ENCODE data around the gene FAM168A.

The FAM168A gene

DNA sequence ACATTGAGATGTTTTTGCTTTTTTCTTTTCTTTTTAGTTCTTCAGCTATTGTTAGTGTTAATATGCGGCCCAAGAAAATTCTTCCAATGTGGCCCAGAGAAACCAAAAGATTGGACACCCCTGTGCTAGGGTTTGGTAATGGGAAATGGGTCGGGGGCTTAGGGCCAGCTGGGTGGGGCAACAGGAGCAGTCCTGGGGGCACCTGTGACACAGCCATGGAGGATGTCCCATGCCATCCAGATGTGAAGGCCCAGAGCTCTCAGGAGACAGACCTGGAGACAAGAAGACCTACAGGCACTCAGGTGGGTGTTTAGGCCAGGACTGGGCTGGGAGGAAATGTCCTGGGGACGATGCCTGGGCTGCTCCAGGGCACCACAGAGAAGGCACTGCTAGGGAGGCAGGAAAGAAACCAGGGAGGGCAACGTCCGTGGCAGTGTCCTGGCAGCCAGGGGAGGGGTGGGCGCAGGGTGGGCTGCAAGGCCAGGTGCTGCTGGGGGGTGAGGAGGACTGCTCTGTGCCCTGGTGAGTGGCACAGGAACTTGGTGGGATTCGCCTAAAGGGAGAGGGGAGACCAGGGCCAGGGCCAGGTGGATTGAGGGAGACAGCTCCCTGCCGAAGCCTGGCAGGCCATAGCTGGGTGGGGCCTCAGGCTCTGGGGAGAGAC, 200.3 kb downstream of the FAM168A start:
- DNase-seq: no peak

GRCh38 chr11:73396985-73397384, 200.9 kb downstream of the FAM168A start:
- no peak for DNase-seq

DNA sequence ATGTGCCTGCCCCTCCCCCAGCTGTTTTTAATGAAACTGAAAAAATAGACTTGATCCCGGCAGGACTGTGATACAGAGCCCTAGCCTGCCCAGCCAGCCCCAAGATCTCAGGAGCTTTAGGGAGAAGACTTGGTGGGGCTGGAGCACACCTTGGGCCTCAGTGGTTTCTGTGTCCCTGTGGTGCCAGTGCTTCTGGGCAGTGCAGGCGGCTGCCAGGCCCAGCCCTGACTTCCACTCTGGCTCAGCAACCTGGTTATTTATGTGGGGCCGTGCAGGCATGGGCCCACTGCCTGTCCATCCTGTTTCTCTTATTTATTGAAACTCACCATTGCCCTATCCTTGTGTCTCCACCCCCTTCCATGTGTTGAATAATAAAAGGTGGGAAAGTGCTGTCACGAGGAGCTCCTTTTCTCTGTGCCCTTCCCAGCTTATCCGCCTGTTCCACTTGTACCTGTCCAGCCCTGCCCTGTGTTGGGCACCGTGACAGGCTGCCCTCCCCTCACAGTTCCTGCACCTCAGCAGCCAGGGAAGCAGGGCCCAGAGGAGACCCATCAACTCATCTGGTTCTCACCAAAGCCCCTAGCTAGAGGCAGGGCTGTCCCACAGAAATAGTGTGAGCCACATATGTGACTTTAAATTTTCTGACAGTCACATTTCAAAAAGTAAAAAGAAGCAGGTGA, 201.5 kb downstream of the FAM168A start:
- DNase-seq: no peak

GRCh38 chr11:73395297-73396208, 202.4 kb downstream of the FAM168A start:
- DNase-seq: no peak

DNA sequence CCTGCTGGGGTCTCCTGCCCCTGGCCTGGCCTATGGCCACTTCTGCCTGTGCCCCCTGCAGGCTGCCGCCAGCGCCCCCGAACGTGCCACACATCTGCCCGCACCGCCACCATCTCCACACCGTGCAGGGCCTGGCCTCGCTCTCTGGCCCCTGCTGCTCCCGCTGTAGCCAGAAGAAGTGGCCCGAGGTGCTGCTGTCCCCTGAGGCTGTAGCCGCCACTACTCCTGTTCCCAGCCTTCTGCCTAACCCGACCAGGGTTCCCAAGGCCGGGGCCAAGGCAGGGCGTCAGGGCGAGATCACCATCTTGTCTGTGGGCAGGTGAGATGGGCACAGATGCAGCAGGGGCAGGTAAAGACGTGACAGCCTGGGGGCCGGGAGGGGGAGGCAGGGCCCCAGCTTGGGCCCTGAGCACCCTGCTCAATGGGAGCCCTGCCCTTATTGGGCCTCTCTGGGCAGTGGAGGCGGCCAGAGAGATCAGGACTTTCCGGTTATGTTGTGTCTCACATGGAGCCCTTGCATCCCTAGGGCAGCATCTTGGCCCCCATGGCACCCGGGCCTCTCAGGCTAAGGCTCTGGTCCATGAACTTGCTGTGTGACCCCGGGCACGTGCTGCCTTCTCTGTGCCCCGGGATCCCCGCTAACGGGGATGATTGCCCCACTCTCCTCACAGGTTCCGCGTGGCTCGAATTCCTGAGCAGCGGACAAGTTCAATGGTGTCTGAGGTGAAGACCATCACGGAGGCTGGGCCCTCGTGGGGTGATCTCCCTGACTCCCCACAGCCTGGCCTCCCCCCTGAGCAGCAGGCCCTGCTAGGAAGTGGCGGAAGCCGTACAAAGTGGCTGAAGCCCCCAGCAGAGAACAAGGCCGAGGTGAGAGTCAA, 203.3 kb downstream of the FAM168A start:
- DNase-seq: no peak

- DNase-seq: peak; percentile 78
Measured at GRCh38 chr11:73393479-73394415, 204.2 kb downstream of the FAM168A start.

DNA sequence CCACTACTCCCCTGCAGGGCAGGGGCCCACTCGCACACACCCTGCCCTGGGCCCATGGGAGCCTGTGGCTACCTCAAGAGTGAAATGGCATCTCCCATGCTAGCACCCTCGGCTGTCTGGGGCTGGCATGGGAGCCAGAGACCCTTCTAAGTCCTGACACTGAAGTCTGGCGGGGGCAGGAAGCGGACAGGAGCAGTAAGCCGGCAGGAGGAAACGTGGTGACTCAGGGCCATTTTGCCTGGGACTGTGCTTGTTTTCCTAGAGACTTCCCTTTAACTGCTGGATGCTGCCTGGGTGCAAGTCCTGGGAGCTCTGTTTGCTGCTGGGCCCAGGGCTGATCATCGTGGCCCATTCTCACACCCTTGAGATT, 204.9 kb downstream of the FAM168A start:
- DNase-seq: peak; percentile 34

- DNase-seq: no peak
Measured at GRCh38 chr11:73392108-73393010, 205.6 kb downstream of the FAM168A start.

DNA sequence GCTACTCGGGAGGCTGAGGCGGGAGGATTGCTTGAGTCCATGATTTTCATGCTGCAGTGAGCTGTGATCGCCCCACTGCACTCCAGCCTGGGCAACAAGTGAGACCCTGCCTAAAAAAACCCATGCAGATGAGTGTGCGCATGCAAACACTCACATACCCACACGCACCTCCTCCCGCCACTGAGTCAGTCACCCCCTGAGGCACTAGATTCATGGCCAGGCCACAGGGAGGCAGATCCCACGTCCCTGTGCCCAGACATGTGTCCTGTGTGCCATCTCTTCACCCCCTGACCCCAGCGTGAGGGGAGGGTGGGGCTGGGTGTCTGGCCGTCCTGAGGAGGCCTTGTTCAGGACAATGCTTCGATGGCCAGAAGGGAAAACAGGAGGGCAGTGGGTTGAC, 206.2 kb downstream of the FAM168A start:
- no peak for DNase-seq

DNA sequence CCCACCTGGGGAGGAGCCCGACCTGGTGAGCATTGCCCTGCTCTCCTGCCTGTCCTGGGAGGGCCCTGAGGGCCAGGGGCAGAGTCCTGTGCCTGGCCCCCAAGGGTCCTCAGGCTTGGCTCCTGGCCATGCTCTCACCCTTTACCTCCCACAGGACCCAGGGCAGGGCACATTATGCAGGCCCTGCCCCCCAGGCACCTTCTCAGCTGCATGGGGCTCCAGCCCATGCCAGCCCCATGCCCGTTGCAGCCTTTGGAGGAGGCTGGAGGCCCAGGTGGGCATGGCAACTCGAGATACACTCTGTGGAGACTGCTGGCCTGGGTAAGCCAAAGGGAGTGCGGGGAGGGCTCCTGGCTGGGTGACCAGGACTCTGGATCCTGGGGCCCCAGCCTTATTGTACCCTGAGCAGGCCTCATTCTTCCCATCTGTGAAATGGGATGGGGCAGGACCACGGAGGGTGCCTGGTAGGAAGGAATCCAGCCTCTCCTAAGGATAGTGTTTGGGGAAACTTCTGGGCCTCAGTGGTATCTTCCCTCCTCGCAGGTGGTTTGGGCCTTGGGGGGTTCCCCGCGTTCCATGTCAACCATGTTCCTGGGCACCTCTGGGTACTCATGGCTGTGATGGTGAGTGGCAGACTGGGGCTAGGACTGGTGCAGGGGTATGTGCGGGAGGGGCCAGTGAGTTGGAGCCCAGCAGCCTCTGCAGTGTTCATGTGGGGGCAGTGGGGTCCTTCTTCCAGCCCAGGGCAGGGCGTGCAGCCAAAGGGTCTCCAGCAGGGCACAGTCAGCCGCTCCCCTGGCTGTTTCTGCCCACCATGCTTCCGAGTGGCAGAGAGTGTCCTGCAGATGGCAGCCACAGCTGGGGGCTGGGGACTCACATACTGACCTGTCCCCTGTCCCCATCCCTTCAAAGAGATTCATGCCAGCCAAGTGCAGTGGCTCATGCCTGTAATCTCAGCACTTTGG, 207.0 kb downstream of the FAM168A start:
- DNase-seq: no peak

GRCh38 chr11:73389916-73390315, 208.0 kb downstream of the FAM168A start:
- no peak for DNase-seq

DNA sequence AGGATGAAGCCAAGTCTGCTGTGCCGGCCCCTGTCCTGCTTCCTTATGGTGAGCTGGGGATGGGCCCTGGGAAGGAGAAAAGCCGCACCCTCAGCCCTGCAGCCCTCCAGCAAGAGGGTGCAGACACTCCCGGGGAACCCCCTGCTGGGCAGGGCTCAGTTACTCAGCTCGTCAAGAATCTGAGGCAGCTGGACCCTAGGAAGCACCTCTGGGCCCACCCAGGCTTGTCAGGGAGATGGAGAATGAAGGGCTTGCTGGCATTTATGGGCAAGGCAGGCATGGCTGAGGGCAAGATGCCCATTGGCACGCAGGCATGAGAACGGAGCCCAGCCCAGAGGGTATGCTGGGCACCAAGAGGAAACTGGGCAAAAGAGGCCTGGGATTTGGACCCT, 208.8 kb downstream of the FAM168A start:
- DNase-seq: no peak

- DNase-seq: no peak
Measured at GRCh38 chr11:73388265-73389133, 209.4 kb downstream of the FAM168A start.

DNA sequence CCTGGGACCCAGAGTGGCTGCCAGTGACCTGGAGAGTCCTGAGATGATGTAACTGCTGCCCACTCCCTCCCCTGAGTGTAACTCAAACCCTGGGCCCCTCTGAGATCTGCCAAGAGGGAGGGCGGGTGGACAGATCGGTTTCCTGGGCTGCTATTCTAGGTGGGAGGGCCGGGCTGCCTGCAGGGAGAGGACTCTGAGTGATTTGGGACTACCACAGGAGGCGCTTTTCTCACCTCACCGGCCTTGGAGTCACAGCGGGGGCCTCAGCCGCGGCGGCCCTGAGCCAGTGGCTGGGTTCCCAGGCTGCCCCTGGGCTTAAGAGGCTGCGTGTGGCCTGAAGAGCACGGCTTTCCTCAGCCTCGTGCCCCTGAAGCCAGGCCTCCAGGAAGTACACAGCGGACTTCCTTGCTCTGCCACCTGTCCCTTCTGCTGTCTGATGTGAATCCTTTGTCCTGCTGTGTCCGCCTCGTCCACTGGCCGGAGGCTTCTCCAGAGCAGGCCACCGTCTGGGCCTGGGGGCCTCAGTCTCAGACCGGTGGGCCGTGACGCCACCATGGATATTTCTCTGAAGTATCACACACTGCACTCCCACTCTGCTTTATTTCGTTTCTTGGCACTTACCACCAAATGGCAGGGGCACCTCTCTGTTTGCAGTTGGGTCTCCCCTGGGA, 210.2 kb downstream of the FAM168A start:
- DNase-seq: no peak

- DNase-seq: no peak
Measured at GRCh38 chr11:73386546-73386945, 211.4 kb downstream of the FAM168A start.

GRCh38 chr11:73386016-73386415, 211.9 kb downstream of the FAM168A start:
- DNase-seq: no peak

DNA sequence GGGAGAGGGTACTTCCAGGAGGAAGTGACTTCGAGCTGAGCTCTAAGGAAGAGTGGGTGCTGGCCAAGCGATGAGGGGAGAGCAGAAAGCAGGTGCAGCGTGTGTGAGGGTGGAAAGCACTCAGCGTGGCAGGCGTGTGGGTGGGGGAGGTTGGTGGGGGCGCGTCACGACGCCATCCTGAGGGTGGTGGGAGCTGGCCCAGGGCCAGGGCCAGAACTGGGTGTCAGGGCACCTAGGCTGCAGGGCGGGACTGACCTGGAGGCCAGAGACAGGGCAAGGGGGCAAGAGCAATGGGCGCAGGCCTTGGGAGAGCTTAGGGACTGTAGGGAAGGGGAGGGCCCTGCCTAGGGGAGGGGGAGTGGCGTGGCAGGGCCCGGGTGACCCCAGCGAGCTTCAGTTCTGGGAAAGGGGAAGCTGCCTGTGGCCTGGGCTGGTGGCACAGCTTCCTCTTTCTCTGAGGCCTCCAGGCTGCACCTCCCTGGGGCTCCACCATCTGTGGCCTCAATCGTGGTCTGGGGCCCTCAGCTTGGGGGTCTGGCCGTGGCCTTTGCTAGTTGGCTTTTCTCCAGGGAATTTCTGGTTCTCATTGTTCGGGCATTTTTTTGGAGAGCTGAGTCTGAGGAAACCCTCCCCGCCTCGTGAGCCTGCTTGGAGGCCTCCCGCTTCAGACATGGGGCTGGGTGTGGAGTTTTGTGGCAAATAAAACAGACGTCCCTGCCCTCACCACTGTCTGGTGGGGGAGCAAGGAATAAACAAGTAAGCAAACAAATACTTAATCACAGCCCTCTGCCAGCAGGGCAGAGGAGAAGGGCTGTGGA, 212.8 kb downstream of the FAM168A start:
- no peak for DNase-seq
